GM03348 (cell line): ENCODE results near the gene ELN.

Experiments used
- DNase-seq: peaks from one replicate; pipeline ENCODE4 v3.0.0; 2012; ENCODE audit warnings: low spot score

Gene ELN

GRCh38 chr7:74023786-74024185 is 4.2 kb upstream of the ELN start:
- no peak for DNase-seq

DNA sequence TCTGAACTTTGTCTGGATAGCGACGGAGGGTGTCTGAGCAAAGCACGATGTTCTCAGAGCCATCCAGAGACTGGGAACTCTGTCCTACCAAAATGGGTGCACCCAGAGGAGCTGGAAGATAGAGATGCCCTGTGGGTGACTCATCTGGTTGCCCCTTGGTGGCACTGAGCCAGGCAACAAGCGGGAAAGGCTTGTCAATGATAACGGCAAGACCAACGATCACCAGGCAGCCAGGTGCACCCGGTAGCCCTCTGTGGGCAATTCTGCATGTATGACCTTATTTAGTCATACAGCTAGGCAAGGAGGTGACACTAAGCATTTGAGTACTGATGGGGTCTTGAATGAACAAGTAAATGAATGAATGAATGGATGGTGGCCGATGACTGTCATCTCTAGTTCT is 2.8 kb upstream of the ELN start:
- DNase-seq, result no peak

DNA sequence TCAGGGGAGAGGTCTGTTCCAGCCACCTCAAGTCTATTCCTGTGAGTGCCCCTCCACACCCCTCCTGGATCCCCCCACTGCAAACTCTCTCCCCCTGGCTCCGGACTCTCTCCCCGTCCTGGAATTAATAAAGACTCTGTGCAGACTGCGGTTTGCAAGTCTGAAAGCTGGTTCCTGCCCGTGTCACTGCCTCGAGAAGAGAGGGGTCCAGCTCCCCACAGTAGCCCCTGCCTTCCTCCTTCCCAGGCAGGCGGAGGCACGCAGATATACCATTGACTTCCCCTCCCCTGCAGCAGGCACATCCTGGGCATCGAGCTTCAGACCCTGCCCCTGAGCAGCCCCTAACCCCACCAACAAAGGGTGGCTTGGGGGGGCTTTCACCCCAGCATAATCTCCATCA is 2.2 kb upstream of the ELN start:
- no peak for DNase-seq

DNA sequence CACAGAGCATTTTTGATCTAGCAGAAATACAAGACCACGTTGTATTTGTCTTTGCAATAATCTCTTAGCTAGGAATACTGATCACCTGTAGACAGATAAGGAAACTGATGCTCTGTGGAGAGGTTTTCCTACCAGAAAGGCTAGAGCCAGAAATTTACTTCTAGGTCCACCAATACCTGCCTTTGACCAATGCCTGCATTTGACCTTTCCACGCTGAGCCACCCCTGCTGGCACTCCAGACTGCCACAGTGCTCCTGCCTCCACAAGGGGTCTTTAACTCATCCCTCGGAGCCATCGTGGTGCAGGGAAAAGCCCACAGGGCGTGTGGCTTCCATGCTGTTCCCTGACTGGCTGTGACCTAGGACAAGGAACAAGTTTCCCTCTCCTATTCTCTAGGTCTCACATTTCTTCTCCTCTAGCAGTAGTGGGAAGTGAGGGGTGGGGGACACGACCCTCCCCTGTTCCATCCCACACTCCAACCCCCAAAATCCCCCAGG is 1.5 kb upstream of the ELN start:
- no peak for DNase-seq

DNA sequence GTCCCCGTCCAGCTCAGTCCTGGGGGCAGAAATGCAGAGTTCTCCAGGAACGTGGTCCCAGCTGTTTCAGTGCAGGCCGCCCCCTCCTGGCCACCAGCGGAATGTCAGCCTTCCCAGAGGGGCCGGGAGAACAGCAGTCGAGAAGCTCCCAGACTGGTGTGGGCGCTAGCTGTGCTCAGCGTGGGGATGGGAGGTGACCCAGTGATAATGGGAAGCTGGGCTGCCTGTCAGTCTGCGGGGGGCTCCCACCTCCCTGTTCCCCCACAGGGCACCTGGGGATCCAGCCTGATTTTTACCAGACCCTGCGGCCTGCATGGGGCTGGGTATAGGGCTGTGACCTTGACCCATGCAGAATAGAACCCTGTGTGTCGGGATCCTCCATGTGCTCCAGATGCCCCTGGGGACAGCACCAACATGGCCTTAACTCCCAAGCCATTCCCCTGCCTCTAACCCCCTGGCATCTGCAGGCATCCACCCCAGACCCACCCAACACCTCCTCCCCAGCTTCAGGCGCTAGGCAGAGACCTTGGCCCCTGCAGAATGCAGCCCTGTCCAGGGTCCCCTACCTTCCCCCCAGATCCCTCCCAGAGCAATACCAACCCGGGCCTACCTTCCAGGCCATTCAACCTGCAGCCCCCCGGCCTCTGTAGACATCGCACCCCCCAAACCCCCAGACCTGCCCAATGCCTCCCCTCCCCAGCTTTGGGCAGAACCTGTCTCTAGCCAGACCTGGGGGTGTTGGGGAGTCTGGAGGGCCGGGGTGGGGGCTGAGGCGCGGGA is 880 bp upstream of the ELN start:
- DNase-seq, result peak; percentile 91

GRCh38 chr7:74028321-74028838 is 407 bp downstream of the ELN start:
- DNase-seq, result no peak

- no peak for DNase-seq
These were observed 1.3 kb downstream of the ELN start for GRCh38 chr7:74029089-74029785.

GRCh38 chr7:74029991-74030415 is 2.0 kb downstream of the ELN start:
- DNase-seq, result no peak

DNA sequence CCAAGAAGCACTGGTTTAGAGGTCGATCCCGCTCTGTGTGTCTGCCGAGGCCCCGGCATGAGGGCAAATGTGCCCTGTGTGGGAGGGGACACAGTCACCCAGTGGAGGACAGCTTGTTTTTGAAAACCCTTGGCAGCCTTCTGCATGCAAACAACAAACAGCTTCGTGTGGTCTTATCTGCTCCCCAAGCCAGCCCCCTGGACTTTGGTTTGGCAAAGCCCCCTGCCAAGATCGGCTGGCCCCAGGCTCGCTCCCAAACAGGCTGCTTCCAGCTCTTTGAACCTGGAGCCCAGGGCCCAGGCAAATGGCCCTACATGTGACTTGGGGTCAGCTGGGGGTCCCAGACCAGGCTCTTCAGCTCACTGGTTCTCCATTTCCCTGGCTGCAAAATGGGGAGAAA is 2.9 kb downstream of the ELN start:
- DNase-seq, result no peak

- no peak for DNase-seq
These were observed 3.6 kb downstream of the ELN start for GRCh38 chr7:74031403-74032190.

DNA sequence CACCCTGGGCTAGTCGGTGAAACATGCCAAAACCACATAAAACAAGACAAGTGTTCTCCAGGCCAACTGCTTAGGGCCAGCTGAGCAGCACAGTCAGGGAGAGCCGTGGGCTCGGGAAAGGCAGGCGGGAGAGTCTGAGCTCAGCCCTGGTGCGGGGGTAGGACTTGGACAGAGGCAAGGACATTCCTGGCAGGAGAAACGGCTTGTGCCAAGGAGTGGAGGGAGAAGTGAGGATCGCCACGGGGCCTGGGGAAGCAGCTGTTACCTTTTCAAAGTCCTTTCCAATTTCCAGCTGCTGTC is 4.2 kb downstream of the ELN start:
- DNase-seq, result peak; percentile 90

DNA sequence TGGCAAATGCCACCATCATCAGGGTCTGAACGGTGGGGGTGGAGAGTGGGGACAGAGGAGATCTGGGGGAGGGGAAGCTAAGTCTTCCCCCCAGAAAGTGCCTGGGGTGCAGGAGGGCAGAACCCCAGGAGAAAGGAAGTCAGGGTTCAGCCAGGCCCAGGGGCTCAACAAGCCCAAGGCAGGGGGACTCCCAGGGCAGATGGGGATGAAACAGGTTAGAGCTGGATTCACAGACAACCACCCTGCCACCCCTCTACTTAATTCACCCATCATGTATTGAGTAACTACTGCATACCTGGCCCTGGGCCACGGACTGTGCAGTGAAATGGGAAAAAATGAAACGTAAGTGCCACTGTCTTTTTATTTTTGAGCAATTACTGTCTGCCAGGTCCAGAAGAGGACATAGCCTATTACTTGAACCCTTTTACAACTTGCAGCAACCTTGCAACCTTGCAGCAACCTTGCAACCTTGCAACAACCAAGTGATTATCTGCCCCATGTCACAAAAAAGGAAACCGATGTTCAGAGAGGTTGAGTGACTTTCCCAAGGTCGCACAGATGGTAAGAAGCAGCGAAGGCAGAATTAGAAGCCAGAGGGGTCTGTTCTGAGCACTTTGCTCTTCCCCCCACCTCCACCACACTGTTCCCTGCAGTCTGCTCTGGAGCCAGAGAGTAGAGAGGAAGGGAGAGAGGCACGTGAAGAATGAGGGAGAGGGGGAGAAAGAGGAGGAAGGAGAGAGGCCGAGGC is 4.8 kb downstream of the ELN start:
- DNase-seq, result no peak

DNA sequence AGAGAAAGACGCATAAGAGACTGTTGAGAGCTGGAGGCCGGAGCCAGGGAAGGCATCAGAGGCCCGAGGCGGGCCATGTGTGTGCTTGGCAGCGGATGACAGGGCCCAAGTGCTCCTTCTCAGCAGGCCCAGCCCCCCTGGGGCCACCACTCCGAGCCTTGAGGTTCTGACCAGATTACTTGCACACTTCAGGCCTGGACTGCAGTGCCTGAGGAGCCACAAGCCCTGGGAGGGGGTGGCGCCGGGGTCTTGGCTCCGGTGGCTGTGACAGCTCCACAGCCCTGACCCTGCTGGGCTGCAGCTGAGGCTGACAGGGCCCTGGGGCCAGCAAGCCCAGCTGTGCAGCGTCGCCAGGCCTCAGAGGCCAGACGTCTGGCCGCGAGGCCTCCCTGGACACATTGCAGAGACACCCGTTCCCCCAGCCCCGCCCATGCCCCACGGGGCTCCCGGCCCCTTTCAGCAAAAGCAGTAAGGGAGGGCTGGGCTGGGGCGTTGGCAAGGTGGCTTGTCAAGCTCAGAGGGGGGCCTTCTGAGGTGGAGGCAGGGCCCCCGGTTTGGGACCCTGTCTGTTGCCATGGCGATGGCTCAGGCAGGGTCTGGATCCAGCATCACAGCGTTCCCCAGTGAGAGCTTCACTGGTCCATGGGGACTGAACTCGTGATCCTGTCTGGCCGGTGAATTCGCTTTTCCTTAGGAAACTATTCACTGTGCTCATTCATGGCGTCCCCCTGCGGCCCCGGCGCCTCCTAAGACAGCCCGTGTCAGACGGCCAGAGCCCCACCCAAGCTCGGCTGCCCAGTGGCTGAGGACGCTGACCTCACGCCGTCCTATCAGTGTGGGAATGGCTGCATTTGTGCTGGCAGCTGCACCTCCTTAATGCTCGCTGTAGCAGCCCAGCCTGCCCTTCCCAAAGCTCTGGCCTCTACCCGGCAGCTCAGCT is 5.7 kb downstream of the ELN start:
- DNase-seq, result no peak

- DNase-seq, result no peak
These were observed 9.6 kb downstream of the ELN start for GRCh38 chr7:74037609-74038008.

- no peak for DNase-seq
These were observed 10.4 kb downstream of the ELN start for GRCh38 chr7:74038194-74038961.

DNA sequence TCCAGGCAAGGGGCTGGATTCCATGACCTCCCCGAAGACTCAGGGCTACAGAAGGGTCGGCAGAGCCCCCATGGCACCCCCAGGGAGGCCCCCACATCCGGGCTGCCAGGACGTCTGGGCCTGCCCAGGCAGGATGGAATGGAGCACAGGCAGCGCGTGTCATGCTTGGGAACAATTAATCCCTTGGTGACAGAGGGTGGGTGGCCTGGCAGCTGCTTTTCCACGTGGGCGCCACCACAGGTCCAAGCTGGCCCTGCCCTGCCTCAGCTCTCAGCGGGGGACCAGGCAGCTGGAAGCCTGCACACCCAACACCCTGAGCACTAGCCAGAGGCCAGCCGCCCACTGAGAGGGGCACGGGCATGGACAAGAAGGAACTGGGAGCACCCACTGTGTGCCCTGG is 11.4 kb downstream of the ELN start:
- DNase-seq, result no peak

- DNase-seq, result no peak
These were observed 12.3 kb downstream of the ELN start for GRCh38 chr7:74040101-74040790.

DNA sequence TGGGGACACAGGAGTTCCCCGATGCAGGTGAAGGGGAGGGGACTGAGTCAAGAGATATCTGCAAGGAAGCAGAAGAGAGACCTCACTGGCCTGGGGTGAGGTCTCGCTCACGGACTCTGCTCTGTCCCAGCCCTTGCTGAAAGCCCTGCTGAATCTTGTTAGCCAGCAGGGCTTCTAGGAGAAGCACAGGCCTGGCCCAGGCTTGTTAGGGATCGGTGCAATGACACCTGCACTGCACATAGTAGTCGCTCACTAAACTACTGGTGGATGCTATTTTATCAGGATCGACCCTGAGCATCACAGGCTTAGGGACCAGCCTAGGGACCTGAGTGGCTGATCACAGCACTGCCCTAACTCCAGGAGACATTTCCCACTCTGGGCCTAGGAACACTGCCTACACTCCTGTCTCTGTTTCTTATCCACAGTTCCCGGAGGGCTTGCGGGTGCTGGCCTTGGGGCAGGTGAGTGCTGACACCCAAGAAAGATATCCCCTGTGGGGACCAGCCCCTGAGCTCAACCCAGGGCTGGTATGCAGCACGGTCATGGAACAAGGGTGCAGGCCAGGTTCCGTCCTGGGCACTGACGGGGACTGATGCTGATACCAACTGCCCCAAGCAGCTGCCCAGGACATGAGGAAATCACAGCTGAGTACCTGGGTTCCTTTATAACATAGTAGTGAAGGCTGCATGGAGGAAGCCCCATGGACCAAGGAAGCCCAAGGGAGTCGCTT is 13.0 kb downstream of the ELN start:
- no peak for DNase-seq
